GM12878 (cell line): Measurements from ENCODE around the gene PSORS1C2.

ENCODE experiments used
- CHD2 ChIP-seq: IDR thresholded peaks from 2 replicates; pipeline ENCODE4 v1.6.1; 2011; ENCODE audit warnings: low read depth, low read length, improper control_type of control experiment, borderline replicate concordance
- CREB1 ChIP-seq: IDR thresholded peaks from 2 replicates; pipeline ENCODE4 v1.6.1; 2012; ENCODE audit warnings: low read depth, mild to moderate bottlenecking, inconsistent platforms
- GABPA ChIP-seq: IDR thresholded peaks from 2 replicates; pipeline ENCODE4 v1.6.1; 2014; ENCODE audit warnings: antibody characterized with exemption, low read depth, mild to moderate bottlenecking, inconsistent platforms
- POLR2A ChIP-seq: IDR thresholded peaks from 2 replicates; pipeline ENCODE4 v1.6.1; 2011; ENCODE audit warnings: low read depth, mild to moderate bottlenecking, low read length
- SRF ChIP-seq, 2 experiments: IDR thresholded peaks; 2 replicates each; pipeline ENCODE4 v1.6.1; 2011; ENCODE audit warnings: low read depth in 2 of 2, low read length in 2 of 2, mild to moderate bottlenecking in 1 of 2, moderate library complexity in 1 of 2
- SUPT20H ChIP-seq: IDR thresholded peaks from 2 replicates; pipeline ENCODE4 v1.6.1; 2011; ENCODE audit warnings: low read depth, mild to moderate bottlenecking, low read length, moderate library complexity, borderline replicate concordance; ENCODE audit not compliant: control insufficient read depth

DNA sequence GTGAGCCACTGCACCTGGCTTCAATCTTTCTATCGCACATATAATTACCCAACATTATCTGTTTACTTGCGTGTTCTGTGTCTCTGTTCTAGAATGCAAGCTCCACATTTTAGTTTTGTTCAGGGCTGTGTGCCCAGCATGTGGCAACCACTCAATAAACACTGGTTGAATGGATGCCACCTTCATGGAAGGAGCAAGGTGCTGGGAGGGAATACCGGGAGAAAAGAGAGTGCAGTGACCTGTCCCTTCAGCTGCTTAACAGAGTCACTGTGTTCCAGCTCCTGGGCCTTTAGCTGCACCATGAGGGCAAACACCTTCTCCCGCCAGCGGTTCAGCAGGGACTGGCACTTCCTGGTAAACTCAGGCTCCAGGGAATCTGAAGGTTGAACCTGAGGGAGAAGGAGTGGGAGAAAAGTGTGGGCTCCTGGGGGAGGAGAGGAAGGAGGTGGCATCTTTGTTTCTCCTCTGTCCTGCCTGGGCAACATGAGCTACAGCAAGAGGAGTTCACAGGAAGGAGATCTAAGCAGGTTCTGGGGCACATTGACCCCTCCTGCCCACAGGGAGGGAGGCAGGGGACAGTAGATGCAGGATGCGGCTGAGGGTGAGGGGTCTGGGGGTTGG lies 11.1 kb upstream of the PSORS1C2 start:
- TF ChIP-seq CREB1 (no peak), SRF (IDR thresholded peaks at IDR 0.05; ENCODE audit: low read depth in 2 of 2, low read length in 2 of 2) (no peak), SUPT20H (no peak), CHD2 (no peak), GABPA (no peak), POLR2A (no peak)
